KMS-11 (cell line): ENCODE data around the gene CCDC124.
A peak's percentile ranks its signal among the peaks of the same experiment; 100 is the strongest.

Experiments used
- H2AFZ ChIP-seq: fragments of 200-600 bp; sonication (generic); 2 replicates; pipeline ENCODE4 v1.6.1; 2016; ENCODE audit warnings: antibody characterized with exemption, mixed run types, low read depth
- H3K27ac ChIP-seq: fragments of 200-600 bp; sonication (generic); 2 replicates; pipeline ENCODE4 v1.6.1; 2016; ENCODE audit warnings: mild to moderate bottlenecking, mixed run types
- H3K27me3 ChIP-seq: fragments of 200-600 bp; sonication (generic); 2 replicates; pipeline ENCODE4 v1.6.1; 2017; ENCODE audit warnings: mild to moderate bottlenecking, low read depth, mixed run types, moderate library complexity; ENCODE audit not compliant: insufficient read depth
- H3K36me3 ChIP-seq: fragments of 200-600 bp; sonication (generic); 2 replicates; pipeline ENCODE4 v1.6.1; 2017; ENCODE audit warnings: mild to moderate bottlenecking, mixed run types; ENCODE audit not compliant: insufficient read depth
- H3K4me1 ChIP-seq: fragments of 200-600 bp; sonication (generic); 2 replicates; pipeline ENCODE4 v1.6.1; 2016; ENCODE audit warnings: mild to moderate bottlenecking, low read depth, mixed run types; ENCODE audit not compliant: poor library complexity, severe bottlenecking
- H3K4me2 ChIP-seq: fragments of 200-600 bp; sonication (generic); 2 replicates; pipeline ENCODE4 v1.7.0; 2016; ENCODE audit warnings: mild to moderate bottlenecking, mixed run types
- H3K4me3 ChIP-seq: fragments of 200-600 bp; sonication (generic); IDR thresholded peaks from 2 replicates; pipeline ENCODE4 v1.6.1; 2017; ENCODE audit warnings: low read depth, low read length, mixed read lengths; ENCODE audit not compliant: insufficient read depth
- H3K79me2 ChIP-seq: fragments of 200-600 bp; sonication (generic); 2 replicates; pipeline ENCODE4 v1.6.1; 2016; ENCODE audit warnings: low read depth, mixed run types; ENCODE audit not compliant: insufficient read depth
- H3K9ac ChIP-seq: fragments of 200-600 bp; sonication (generic); 2 replicates; pipeline ENCODE4 v1.6.1; 2016; ENCODE audit warnings: mild to moderate bottlenecking, mixed run types
- H4K20me1 ChIP-seq: fragments of 200-600 bp; sonication (generic); 2 replicates; pipeline ENCODE4 v1.6.1; 2016; ENCODE audit warnings: mild to moderate bottlenecking, mixed run types; ENCODE audit not compliant: insufficient read depth
- CTCF ChIP-seq: fragments of 200-600 bp; sonication (generic); conservative IDR thresholded peaks from 2 replicates; pipeline ENCODE4 v1.6.1; 2017; ENCODE audit warnings: low read depth, mild to moderate bottlenecking, antibody characterized with exemption, low read length, moderate library complexity, mixed read lengths

CCDC124 gene

GRCh38 chr19:17920527-17920926 is 12.3 kb upstream of the CCDC124 start:
- H2AFZ ChIP-seq, result no peak overlapping the region
- peaks cover 49% of the 10 kb centered on the region; the same call in 1 of the 2 replicates for H3K27me3 ChIP-seq
- H3K36me3 ChIP-seq, result no peaks in the 10 kb centered on the region
- no peaks in the 10 kb centered on the region for H3K4me1 ChIP-seq
- no peak overlapping the region for H3K4me3 ChIP-seq
- H3K9ac ChIP-seq, result no peak overlapping the region
- H3K79me2 ChIP-seq, result no peaks in the 10 kb centered on the region
- no peak overlapping the region for H3K4me2 ChIP-seq
- no peak for TF ChIP-seq CTCF
- H4K20me1 ChIP-seq, result no peaks in the 10 kb centered on the region
- H3K27ac ChIP-seq, result no peak overlapping the region

- no peak overlapping the region for H3K9ac ChIP-seq
- TF ChIP-seq CTCF, result no peak
- H3K27me3 ChIP-seq, result peaks cover 44% of the 10 kb centered on the region; the same call in 1 of the 2 replicates
- H3K4me1 ChIP-seq, result no peaks in the 10 kb centered on the region
- H3K79me2 ChIP-seq, result no peaks in the 10 kb centered on the region
- H3K36me3 ChIP-seq, result no peaks in the 10 kb centered on the region
- H3K27ac ChIP-seq, result no peak overlapping the region
- no peak overlapping the region for H3K4me3 ChIP-seq
- H4K20me1 ChIP-seq, result no peaks in the 10 kb centered on the region
- no peak overlapping the region for H2AFZ ChIP-seq
- no peak overlapping the region for H3K4me2 ChIP-seq
Measured at GRCh38 chr19:17922138-17922537, 10.7 kb upstream of the CCDC124 start.

GRCh38 chr19:17926044-17926443 is 6.8 kb upstream of the CCDC124 start:
- Histone ChIP-seq H3K79me2 (no peaks in the 10 kb centered on the region), H3K4me2 (no peak overlapping the region), H3K9ac (no peak overlapping the region), H2AFZ (no peak overlapping the region), H4K20me1 (no peaks in the 10 kb centered on the region), H3K27ac (no peak overlapping the region), H3K4me3 (no peak overlapping the region), H3K36me3 (no peaks in the 10 kb centered on the region), H3K4me1 (peaks cover 21% of the 10 kb centered on the region), H3K27me3 (peaks cover 40% of the 10 kb centered on the region; the same call in 1 of the 2 replicates)
- TF ChIP-seq CTCF, result no peak

GRCh38 chr19:17929056-17929455 is 3.8 kb upstream of the CCDC124 start:
- no peak for TF ChIP-seq CTCF
- no peak overlapping the region for H2AFZ ChIP-seq
- H3K4me2 ChIP-seq, result peak overlapping the region; percentile 8; the same call in 1 of the 2 replicates
- H3K4me3 ChIP-seq, result no peak overlapping the region
- no peaks in the 10 kb centered on the region for H3K36me3 ChIP-seq
- H3K79me2 ChIP-seq, result no peaks in the 10 kb centered on the region; the same call in 1 of the 2 replicates
- H3K4me1 ChIP-seq, result peaks cover 29% of the 10 kb centered on the region
- H3K27me3 ChIP-seq, result peaks cover 22% of the 10 kb centered on the region; the same call in 1 of the 2 replicates
- H3K9ac ChIP-seq, result no peak overlapping the region
- H4K20me1 ChIP-seq, result no peaks in the 10 kb centered on the region
- no peak overlapping the region for H3K27ac ChIP-seq
